ENCODE measurements around the gene TIMP3. TPM values are rescaled to one million over a fixed set of nuclear protein-coding genes. Genes with fewer than 3 reads are reported as not detected.

The TIMP3 gene
- total and polyA plus RNA-seq, 3 donors from 2014 or later = 200 to 214 (median 201) TPM

- H3K27me3 ChIP-seq = no peaks in the 10 kb centered on the region
- 81% methylated on average over 7 of the region's 7 CpGs for WGBS, 2 donors
- TF ChIP-seq CTCF (IDR thresholded peaks at IDR 0.05) (peak in 2 of 3 experiments; percentile 39 to 45), POLR2A (IDR thresholded peaks at IDR 0.05) (no peak)
- H3K27ac ChIP-seq = no peak overlapping the region
- no peak overlapping the region for H3K4me3 ChIP-seq
- no peaks in the 10 kb centered on the region for H3K36me3 ChIP-seq (ENCODE audit: low read depth, missing control alignments)
- H3K4me1 ChIP-seq = peaks cover 39% of the 10 kb centered on the region
- intact Hi-C loops (cut with DNase I; ENCODE audit: low total_unique reads) = no loop called here
- no peaks in the 10 kb centered on the region for H3K9me3 ChIP-seq
- DNase-seq = no peak
These were observed 35.0 kb downstream of the TIMP3 start for GRCh38 chr22:32836280-32837123.

GRCh38 chr22:32837142-32837541 lies 35.6 kb downstream of the TIMP3 start:
- peaks cover 38% of the 10 kb centered on the region for H3K4me1 ChIP-seq
- no peak for TF ChIP-seq POLR2A (IDR thresholded peaks at IDR 0.05)
- no peak for TF ChIP-seq CTCF (IDR thresholded peaks at IDR 0.05)
- H3K27me3 ChIP-seq = no peaks in the 10 kb centered on the region
- H3K4me3 ChIP-seq = no peak overlapping the region
- WGBS, 2 donors = 90% methylated on average over 4 to 9 of the region's 9 CpGs
- DNase-seq = no peak
- intact Hi-C loops (cut with DNase I; ENCODE audit: low total_unique reads) = no loop called here
- no peak overlapping the region for H3K27ac ChIP-seq
- H3K36me3 ChIP-seq (ENCODE audit: low read depth, missing control alignments) = no peaks in the 10 kb centered on the region
- H3K9me3 ChIP-seq = no peaks in the 10 kb centered on the region

GRCh38 chr22:32837803-32838202 lies 36.3 kb downstream of the TIMP3 start:
- 75 to 88% methylated on average over 4 of the region's 4 CpGs for WGBS, 2 donors
- Histone ChIP-seq H3K36me3 (ENCODE audit: low read depth, missing control alignments) (no peaks in the 10 kb centered on the region), H3K4me1 (peaks cover 40% of the 10 kb centered on the region), H3K27ac (no peak overlapping the region), H3K27me3 (no peaks in the 10 kb centered on the region), H3K9me3 (no peaks in the 10 kb centered on the region), H3K4me3 (no peak overlapping the region)
- intact Hi-C loops (cut with DNase I; ENCODE audit: low total_unique reads) = no loop called here
- TF ChIP-seq POLR2A (IDR thresholded peaks at IDR 0.05) = no peak
- TF ChIP-seq CTCF (IDR thresholded peaks at IDR 0.05) = no peak
- no peak for DNase-seq

- H3K27me3 ChIP-seq = no peaks in the 10 kb centered on the region
- no peaks in the 10 kb centered on the region for H3K36me3 ChIP-seq (ENCODE audit: low read depth, missing control alignments)
- H3K4me1 ChIP-seq = peaks cover 40% of the 10 kb centered on the region
- no peak overlapping the region for H3K4me3 ChIP-seq
- intact Hi-C loops (cut with DNase I; ENCODE audit: low total_unique reads) = no loop called here
- H3K27ac ChIP-seq = peak overlapping the region; percentile 9 to 67
- WGBS, 2 donors = 33 to 44% methylated on average over 14 of the region's 14 CpGs
- H3K9me3 ChIP-seq = no peaks in the 10 kb centered on the region
- DNase-seq = no peak
- TF ChIP-seq CTCF (IDR thresholded peaks at IDR 0.05) = no peak
- TF ChIP-seq POLR2A (IDR thresholded peaks at IDR 0.05) = no peak
These were observed 38.5 kb downstream of the TIMP3 start for GRCh38 chr22:32839831-32840584.
